ENCODE results near the gene MCC. TPM values are rescaled to one million over a fixed set of nuclear protein-coding genes. Genes with fewer than 3 reads are reported as not detected.

Gene MCC
- total RNA-seq, 1 experiment from 2014 or later, result 7.6 TPM

DNA sequence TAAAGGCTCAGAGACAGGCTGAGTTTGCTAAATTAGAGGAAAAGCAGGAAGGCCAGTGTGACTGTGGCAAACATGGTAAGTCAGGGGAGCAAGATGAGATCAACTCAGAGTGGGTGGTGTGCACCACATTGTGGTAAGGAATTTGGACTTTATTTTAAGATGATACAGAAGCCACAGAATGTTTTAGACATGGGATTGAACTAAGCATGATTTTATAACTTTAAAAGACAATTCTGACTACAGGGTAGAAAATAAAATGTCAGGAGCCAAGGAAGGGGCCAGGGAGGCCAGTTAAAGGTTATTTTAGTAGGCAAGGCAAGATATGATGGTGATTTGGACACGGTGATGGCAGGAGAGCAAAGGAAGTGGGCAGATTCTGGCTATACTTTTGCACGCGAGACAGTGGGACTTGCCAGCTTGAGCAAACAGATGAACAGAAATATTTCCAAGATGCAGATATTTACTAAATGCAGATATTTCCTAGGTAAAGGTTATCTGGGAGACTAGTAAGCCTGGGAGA, 107.4 kb downstream of the MCC start:
- no peak overlapping the region for H3K4me2 ChIP-seq (ENCODE audit: insufficient read depth, insufficient read length, low read length)
- H4K8ac ChIP-seq (replicated peaks; ENCODE audit: insufficient read length, low read depth, low read length), result no peak overlapping the region
- no peak overlapping the region for H4K91ac ChIP-seq (ENCODE audit: insufficient read length, low read depth, low read length)
- no peaks in the 10 kb centered on the region for H3K23me2 ChIP-seq (ENCODE audit: insufficient read length, low read depth, low read length, poor library complexity, severe bottlenecking)
- H3K9me3 Mint-ChIP-seq, result no peaks in the 10 kb centered on the region
- no peak overlapping the region for H2AK5ac ChIP-seq (ENCODE audit: insufficient read length, low read length)
- no peak overlapping the region for H3K4me3 Mint-ChIP-seq
- no peak overlapping the region for H3K23ac ChIP-seq (ENCODE audit: insufficient read length, low read depth, low read length)
- no peak overlapping the region for H3K18ac ChIP-seq (ENCODE audit: insufficient read length, low read depth, low read length)
- no peak overlapping the region; a peak in 1 of 7 replicates for H3K27ac Mint-ChIP-seq
- no peak overlapping the region for H3K14ac ChIP-seq (ENCODE audit: insufficient read depth, low read length)
- H2AFZ ChIP-seq (ENCODE audit: low read length), result no peak overlapping the region
- H3K36me3 Mint-ChIP-seq (ENCODE audit: insufficient read depth in 1 of 3, low read depth in 3 of 3), result no peaks in the 10 kb centered on the region
- H2BK20ac ChIP-seq (ENCODE audit: low read depth, low read length, poor library complexity, severe bottlenecking), result no peak overlapping the region
- no peak for DNase-seq
- no peak overlapping the region for H3K9ac ChIP-seq (ENCODE audit: extremely low read depth, insufficient read length, low read length)
- no peaks in the 10 kb centered on the region for H3K27me3 ChIP-seq (ENCODE audit: insufficient read depth, low read length)
- no peak overlapping the region for H3T11ph ChIP-seq (ENCODE audit: low read length)
- no peak overlapping the region for H2BK12ac ChIP-seq (ENCODE audit: insufficient read length, low read depth, low read length)
- no peak overlapping the region for H3K4ac ChIP-seq (ENCODE audit: low read depth, low read length)
- H2BK15ac ChIP-seq (ENCODE audit: low read depth, low read length), result no peak overlapping the region
- H3K4me1 ChIP-seq (ENCODE audit: insufficient read depth, low read length), result no peaks in the 10 kb centered on the region; the same call in 1 of the 2 replicates
- no peak overlapping the region for H4K5ac ChIP-seq (ENCODE audit: insufficient read length, low read depth, low read length)
- H4K20me1 ChIP-seq (ENCODE audit: control insufficient read depth, insufficient read depth, insufficient read length), result no peaks in the 10 kb centered on the region
- no peaks in the 10 kb centered on the region for H3K27me3 Mint-ChIP-seq (ENCODE audit: low read depth)
- no peaks in the 10 kb centered on the region for H3K79me2 ChIP-seq (ENCODE audit: insufficient read depth, low read length)
- TF ChIP-seq CTCF (conservative IDR thresholded peaks at IDR 0.05), result no peak
- H3K4me1 Mint-ChIP-seq, result peaks cover 2 to 4% of the 10 kb centered on the region in 2 experiments; a peak in 2 of 4 replicates
- no peaks in the 10 kb centered on the region for H3K9me3 ChIP-seq (ENCODE audit: control insufficient read depth, low read depth, low read length)
- no peak overlapping the region for H3K27ac ChIP-seq (ENCODE audit: insufficient read length, low read depth, low read length)
- no peak overlapping the region for H2BK5ac ChIP-seq (ENCODE audit: insufficient read length, low read length)
- no peak overlapping the region for H3K56ac ChIP-seq (ENCODE audit: insufficient read length, low read depth, low read length)
- WGBS (ENCODE audit: extremely low coverage, insufficient read length, low lambda C conversion rate), result no CpG with 5 or more reads among the region's 3 CpGs
- H3K79me1 ChIP-seq (ENCODE audit: insufficient read depth, low read depth, low read length, poor library complexity, severe bottlenecking), result no peaks in the 10 kb centered on the region
- H2BK120ac ChIP-seq (ENCODE audit: low read depth, low read length, poor library complexity, severe bottlenecking), result no peak overlapping the region

All from H9 (cell line).